CD4-positive, alpha-beta T cell treated with Interleukin-15 for 4 hours (primary cell): ENCODE measurements around the gene PTPRJ.
A peak's percentile ranks its signal among the peaks of the same experiment; 100 is the strongest.
"Not testable (repeated sequence)": the region's sequence is repeated elsewhere in the genome, so short reads cannot be mapped to it uniquely, and the experiment has no call there.

Source experiments
- DNase-seq: peaks from one replicate; pipeline ENCODE4 v3.0.0-alpha.2; 2020; ENCODE audit warnings: low spot score

Gene PTPRJ

DNA sequence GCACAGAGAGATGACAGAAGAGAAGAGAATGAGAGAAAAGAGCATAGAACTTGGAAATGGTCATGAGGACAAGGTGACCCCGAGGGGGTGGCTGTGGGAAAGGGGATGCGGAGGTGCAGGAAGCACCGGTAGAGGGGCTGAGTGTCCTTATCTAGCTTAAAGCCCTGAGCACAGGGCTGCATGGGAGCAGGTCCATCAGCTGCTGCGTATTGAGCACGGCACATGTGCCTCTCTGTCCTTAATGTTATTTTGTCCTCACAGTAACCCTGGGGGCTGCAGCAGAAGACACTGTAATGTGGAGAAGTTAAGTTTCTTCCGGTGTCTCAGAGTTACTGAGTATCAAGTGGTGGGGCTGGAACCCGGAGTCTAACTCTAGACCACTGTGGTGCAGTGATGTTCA, 141.9 kb downstream of the PTPRJ start:
- DNase-seq, result no peak

DNA sequence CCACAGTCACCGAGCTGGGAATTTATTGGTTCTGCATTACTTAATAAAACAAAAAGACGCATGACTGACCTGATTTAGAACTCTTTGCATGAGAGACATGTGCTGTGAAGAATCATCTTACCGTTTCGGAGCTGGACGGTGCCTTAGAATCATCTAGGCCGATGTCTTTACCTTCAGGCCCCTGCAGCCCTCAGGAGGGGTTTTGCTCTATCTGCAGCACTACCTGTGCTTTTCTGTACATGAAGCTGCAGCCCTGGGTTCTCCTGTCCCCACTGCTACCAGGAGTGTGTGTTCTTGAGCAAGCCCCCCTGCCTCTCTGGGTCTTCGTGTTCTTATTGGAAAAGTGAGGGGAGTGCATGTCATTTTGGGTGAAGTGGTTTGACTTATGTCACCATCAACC, 142.3 kb downstream of the PTPRJ start:
- DNase-seq, result no peak

DNA sequence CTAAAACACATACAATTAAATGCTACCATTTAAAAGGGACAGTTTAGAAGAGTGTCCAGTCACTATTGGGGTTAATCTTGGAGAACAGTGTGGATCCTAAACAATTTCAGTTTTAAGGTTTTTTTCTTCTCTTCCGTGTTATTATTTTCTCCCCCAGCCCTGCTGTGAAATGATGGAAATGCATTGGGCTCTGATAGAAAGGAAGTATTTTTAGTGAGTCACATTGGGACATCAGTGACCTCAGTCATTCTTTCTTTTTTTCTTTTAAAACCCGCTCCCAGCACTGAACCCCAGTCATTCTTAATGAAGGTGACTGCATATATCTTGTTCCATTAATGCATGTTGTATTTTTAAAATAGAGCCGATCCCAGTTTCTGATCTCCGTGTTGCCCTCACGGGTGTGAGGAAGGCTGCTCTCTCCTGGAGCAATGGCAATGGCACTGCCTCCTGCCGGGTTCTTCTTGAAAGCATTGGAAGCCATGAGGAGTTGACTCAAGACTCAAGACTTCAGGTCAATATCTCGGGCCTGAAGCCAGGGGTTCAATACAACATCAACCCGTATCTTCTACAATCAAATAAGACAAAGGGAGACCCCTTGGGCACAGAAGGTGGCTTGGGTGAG, 143.0 kb downstream of the PTPRJ start:
- DNase-seq, result no peak

DNA sequence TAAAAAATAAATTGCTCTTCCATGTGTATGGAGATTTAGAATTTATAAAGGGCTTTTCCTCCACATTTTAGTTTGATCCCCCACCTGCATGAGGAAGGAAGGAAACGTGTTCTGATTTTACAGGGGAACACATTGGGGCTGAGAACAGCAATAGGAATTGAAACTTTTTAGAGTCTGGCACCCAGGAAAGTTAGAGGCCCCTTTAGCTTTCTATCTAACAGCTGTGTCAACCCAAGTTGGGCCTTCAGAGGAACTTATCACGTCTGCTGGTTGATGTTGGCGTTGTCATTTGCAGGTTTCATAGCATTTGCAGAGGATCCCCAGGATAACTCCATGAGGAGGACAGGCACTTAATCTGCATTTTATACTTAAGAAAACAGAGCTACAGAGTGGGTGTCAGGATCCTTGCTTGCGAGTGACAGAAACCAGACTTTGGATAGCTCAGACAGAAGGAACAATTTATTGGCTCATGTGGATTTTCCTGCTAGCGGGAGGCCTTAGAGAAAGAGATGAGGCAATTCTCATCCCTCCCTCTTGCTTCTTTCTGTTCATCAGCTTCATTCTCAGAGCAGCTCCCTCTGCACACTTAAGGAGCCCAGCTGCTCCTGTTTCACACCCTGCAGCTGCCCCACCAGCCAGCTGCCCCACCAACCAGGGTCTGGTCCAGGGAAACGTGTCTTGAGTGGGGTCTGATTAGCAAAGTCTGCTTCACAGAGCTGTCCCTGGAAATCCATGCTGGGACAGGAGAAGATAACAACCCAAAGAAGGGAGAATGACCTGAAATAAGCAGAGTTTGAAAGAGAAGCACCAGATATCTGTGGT, 143.8 kb downstream of the PTPRJ start:
- DNase-seq, result no peak

DNA sequence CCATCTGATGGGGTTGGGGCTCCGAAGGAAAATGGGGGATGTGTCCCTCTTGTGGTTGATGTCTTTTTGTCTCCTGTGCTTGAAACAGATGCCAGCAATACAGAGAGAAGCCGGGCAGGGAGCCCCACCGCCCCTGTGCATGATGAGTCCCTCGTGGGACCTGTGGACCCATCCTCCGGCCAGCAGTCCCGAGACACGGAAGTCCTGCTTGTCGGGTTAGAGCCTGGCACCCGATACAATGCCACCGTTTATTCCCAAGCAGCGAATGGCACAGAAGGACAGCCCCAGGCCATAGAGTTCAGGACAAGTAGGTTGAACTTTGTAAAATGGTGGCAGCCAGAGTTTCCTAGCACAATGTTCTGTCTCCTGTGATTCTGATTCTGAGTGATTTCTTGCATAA, 144.5 kb downstream of the PTPRJ start:
- no peak for DNase-seq

DNA sequence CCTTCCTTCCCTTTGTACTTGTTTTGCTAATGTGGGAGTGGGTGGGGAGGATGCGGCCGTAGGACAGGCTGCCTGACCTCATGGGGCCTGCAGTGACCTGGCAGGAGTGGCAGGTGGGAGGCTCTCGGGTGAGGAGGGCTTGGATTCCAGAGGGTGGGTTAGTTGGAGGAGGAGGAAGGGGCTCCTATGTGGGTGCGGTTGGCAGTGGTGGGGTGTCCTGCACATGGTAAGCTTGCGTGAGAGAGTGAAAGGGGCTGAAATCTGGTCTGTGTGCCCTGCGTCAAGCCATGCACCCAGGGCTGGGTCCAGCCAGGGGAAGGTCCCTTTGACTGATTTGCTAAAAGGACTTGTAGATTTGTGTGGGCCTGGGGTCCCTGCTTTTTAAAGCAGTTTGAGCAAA, 145.5 kb downstream of the PTPRJ start:
- DNase-seq, result no peak

DNA sequence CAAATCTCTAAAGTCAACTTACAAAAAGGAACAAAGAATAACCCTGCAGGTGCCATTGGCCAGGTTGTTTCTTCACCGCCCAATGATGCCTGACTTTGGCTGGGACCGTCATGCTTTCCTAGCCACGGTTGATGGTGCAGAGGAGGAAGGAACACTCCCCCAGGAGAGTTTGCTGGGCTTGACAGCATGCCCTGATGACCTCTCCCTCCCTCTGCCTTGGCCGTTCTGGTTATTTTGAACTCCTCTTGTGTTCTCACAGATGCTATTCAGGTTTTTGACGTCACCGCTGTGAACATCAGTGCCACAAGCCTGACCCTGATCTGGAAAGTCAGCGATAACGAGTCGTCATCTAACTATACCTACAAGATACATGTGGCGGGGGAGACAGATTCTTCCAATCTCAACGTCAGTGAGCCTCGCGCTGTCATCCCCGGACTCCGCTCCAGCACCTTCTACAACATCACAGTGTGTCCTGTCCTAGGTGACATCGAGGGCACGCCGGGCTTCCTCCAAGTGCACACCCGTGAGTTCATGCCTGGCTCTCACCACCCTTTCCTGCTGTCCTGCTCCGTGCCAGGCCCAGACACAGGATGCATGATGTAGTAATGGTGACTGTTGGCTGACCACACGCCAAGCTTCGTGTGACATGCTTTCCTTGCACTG, 147.3 kb downstream of the PTPRJ start:
- no peak for DNase-seq

DNA sequence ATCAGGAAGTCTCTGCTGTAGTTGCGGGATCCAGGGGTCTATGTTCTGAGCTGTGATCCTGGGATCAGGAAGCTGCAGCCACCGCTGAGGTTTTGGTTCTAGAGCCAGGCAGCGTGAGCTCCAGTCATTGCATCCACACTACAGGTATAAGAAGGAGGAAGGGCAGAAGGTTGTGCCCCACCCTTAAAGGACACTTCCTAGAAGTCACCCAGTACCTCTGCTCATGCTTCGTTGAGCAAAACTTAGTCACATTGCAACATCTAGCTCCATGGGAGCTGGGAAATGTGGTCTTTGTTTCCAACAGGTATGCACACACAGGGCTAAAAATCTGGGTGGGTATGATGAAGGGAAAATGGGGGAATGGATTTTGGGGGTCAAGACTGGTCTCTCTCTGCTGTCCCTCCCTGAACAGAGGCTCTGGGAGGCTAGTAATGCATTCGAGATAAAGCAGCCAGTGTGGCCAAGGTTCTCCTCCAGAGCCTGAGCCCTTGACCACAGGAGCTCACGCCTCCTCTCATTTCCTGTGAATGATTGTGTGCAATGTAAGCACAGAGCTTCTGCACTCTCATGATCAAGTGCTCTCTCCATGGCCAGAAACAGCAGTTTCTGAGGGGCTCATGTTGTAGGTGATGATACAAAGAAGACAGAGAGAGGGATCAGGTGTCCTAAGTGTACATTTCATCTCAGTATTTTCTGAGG, 149.5 kb downstream of the PTPRJ start:
- no peak for DNase-seq

DNA sequence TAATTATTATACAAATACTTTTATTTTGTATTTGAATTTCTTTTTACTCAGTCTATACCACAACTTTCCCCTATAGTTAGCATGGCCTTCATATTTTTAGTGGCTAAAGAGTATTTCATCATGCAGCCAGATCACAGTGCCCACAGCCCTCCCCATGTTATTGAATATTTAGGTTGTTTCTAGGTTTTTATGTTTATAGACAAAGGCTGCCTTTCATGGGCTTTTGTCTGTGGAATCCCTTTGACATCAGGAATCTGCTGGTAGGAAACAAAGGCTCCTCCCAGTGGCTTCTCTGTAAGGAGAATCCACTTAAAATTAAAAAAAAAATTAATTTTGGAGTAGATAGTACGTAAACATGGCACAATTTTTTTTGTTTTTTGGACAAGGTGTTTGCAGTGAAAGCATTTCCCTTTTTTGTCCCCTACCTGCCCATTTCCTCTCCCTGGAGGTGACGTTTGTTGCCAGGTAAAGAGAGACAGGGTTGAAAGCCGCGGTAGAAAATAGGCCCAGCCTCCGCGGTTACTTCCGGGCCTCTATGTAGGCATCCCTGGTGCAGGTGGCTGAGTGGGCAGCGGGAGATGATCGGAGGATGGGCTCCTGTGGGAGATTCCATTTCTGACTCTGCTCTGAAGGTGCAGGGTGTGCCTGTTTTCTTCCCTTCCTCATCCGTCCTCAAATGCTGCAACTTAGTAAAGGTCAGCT, 154.0 kb downstream of the PTPRJ start:
- DNase-seq, result no peak

DNA sequence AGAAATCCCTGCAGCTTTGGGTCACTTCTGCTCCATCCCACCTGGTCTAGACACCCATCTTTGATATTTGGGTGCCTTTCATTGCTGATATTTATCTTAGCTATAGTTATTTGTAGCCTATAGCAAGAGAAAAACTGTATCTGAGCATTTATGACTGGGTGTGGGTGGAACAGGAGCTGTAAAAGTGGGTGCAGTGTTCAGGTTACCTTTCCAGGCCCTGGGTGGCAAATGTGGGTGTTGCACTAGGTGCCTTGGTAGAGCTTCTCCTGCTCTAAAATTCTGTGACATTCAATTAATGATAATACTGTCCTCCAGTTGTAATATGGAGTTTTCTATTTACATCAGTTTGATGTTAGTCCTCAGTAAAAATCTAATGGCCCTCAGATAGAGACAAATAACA, 157.9 kb downstream of the PTPRJ start:
- DNase-seq, result no peak

DNA sequence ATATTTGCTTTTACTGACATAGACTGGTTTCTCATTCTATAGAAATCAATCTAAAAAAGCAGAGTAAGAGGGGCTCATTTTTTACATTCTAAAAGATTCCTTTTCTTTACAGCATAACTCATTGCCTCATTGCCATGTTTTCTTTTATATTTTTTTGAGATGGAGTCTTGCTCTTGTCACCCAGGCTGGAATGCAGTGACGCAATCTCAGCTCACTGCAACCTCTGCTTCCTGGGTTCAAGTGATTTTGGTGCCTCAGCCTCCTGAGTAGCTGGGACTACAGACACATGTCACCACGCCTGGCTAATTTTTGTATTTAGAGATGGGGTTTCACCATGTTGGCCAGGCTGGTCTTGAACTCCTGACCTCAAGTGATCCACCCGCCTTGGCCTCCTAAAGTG, 159.5 kb downstream of the PTPRJ start:
- not testable (repeated sequence) for DNase-seq

DNA sequence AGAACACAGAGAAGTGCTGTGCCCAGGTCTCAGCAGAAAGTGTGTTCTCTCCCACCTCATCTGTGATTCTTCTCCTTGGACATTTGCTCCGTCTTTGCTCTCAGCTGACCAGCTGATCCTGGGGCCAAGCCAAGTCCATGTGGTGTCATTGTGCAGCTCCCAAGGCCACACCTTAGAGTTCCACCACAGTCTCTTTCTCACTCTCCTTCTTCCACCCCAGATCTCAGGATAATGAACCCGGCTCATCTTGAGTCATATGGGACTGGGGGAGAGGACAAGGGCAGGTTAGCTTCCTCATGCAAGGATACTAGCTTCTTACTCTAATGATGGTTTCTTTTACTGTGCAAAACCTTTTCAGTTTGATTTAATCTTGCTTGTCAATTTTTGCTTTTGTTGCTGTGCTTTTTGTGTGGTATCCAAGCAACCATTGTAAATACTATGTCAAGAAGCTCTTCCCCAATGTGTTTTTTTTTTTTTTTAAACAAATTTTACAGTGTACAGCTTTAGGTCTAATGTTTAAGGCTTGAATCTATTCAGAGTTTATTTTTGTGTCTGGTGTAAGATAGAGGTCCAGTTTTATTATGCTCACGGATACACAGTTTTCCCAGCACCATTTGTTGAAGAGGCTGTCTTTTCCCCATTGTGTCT, 161.2 kb downstream of the PTPRJ start:
- DNase-seq, result peak; percentile 6

DNA sequence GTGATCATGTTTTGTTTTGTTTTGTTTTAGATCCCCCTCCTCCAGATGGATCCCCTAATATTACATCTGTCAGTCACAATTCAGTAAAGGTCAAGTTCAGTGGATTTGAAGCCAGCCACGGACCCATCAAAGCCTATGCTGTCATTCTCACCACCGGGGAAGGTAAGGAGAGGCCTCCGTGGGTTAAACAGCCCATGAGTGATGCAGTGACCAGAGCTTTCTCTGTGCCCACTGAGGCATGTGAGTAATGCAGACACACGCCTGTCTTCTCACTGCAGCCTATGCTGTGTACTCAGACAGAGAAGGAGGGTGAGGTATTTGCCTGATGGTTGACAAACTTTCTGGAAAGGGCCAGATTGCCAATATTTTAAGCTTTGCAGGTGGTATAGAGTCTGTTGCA, 162.5 kb downstream of the PTPRJ start:
- DNase-seq, result no peak

DNA sequence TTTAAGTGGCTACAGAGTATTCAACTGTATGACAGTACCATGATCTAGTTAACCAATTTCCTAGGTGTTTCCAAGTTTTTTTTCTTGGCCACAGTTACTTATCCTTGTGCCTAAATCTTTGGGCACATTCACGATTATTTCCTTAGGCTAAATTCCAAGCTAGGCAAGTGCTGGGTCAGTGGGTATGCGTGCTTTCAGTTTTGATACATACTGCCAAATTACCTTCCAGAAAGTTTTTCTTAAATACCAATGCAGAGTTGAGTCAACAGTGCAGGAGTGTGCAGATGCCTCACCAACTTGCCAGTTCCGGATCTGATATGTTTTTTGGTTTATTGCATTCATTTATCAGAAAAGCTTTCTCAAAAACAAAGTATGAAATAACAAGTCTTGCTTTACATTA, 168.4 kb downstream of the PTPRJ start:
- DNase-seq, result no peak

DNA sequence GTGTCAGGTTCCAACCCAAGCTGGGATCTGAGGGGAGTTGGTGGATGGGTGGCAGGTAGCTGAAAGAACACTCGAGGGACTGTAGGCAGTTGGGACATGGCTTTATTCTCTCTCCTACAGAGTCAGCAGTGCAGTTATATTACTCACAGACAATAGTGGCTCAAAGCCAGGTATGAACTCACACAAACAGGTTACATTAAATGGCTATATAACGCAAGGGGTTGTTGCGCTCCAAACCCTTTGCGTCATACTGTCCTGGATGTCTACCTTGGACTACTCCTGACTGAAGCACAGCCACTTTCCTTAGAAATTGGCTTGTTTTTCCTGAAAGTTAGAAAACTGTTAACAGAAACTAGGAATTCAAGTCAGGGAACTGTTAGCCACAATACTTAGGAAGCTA, 169.9 kb downstream of the PTPRJ start:
- DNase-seq, result no peak

DNA sequence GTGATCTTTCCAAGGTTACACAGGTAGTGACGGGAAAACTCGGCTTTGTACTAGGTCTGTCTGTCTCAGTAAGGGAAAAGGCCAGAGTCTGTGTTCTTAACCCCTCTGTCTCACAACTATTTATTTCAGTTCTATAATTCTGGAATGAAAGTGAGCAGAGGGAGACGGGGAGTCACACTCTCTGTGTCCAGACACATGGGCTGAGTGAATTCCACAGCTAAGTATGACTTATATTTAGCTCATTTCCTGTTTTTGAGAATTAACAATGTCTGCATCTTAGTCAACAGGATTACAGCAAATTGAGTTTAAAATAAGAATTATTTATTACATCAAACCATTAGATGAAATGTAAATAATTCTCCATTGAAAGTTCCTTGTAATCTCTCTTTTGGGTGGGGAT, 173.8 kb downstream of the PTPRJ start:
- no peak for DNase-seq

DNA sequence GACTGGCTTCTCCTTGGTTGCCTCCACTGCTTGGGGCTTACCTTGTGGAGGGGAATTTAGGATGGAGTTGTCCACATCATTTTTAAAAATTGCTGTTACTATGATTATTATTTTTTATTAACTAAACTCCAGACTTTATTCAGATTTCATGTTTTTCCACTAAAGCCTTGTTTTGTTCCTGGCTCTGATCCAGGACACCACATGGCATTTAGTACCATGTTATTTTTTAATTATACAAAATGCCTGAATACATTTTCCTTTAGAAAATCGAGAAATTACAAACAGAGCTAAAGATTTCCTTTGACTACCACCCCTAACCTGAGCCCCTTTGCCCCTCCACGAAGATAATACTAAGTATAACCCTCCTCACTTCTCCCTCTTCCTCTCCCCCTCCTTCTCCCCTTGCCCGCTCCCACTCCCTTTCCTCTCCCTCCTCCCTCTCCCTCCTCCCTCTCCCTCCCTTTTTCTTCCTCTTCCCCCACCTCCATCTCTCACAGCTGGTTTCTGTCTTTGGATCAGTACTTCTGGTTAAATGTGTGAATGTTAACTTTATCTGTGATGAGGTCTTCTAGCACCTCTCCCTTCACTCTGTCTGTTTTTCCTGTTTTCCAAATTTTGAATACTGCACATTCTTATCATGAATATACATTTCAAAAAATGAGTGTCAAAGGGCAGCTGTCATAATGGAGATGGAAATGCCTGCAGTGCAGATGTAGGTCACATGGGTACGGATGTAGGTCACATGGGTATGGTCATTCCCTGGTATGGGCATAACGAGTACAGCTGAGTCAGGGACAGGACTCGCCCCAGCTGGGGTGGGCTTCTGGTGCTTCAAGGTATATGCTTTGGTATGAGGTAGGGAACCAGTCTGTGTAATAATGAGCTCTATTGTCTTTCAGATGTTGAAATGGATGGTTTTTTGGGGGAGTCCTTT, 181.9 kb downstream of the PTPRJ start:
- DNase-seq, result no peak

DNA sequence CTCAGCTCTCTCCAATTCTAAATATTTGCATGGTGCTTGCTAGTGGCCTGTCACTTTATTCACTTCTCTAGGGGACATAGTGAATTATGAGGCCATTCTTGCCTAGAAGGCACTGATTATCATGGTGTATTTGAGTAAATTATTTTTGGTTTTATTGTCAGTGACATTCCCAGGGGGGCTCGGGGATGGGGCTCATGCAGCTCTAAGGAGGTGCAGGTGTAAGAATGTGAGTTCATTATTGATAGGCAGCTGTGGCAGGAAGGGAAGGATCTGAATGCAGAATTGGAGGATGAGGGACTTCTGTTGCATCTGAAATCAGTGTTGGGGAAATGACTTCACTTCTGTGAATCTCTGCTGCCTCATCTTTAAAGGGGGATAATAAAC, 182.5 kb downstream of the PTPRJ start:
- no peak for DNase-seq

DNA sequence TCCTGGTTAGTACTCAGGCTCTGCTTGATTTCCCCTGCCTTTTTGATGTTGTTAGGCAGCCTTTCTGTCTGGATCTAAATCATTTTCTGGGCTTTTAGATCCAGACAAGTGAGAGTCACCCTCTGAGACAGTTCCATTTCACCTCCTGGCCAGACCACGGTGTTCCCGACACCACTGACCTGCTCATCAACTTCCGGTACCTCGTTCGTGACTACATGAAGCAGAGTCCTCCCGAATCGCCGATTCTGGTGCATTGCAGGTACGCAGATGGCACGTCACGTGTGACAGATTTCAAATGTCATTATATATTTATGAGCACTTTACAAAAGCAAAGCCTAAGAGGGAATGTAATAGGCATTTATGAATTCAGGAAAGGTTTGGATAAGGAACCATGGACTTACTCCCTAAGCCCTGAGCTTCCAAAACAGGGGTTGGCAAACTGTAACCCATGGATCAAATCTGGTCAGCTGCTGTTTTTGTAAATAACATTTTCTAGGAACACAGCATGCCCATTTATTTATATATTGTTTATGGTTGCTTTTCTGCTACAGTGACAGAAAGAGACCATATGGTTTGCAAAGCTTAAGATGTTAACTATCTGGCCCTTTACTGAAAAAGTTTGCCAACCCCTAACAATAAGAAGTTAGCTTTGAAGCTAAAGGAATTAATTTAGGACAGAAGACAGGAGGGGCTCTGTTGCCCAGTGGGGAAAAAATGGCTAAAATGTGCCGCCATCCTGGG, 183.2 kb downstream of the PTPRJ start:
- no peak for DNase-seq

DNA sequence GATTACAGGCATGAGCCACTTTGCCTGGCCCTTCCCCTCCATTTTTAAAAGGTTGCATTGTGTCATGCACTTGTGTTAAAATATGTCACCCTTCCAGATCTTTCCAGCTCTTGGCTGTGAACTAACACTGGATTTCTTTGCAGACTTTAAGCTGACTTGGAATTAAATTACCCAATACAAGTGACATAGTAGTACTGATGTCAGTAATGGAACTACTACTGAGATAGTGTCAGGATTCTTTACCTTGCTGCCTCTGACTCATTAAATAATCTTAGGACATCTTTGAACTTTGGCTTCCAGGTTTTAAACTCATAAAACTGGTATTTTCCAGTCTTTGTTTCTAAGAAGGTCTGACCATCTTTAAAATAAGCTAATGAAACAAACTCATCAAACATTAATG, 184.5 kb downstream of the PTPRJ start:
- no peak for DNase-seq
